ENCODE data around the gene EMX2.
A peak's percentile ranks its signal among the peaks of the same experiment; 100 is the strongest.
"Not testable (repeated sequence)": the region's sequence is repeated elsewhere in the genome, so short reads cannot be mapped to it uniquely, and the experiment has no call there.

The EMX2 gene

GRCh38 chr10:117542706-117543224 is at the start of gene EMX2:
Gene EMX2 (plus strand): TSS chr10:117542746. CDS start chr10:117543268, 522 bp downstream.
- DNase-seq (ENCODE audit: low read depth): no peak

GRCh38 chr10:117496031-117496430 is 46.5 kb upstream of the EMX2 start:
- DNase-seq (ENCODE audit: low read depth): no peak

- peak; percentile 38 for DNase-seq (ENCODE audit: low read depth)
Measured at GRCh38 chr10:117496616-117497028, 45.9 kb upstream of the EMX2 start.

DNA sequence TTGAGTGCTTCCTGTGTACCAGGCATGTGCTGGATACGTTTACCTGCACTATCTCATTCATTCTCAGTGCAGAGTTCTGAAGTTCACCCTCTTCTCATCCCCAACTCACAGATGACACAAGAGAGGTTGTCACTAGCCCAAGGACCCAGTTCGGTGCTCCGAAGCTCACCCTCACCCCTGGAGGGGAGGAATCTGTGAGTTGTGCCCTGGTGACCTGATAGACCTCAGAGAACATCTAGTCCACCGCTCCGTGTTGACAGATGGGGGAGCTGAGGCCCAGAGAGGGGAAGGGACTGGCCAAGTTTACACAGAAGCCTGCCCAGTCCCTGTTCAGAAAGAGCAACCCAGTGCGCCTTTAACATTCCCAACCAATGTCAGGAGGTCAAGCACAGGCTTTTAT is 44.8 kb upstream of the EMX2 start:
- no peak for DNase-seq (ENCODE audit: low read depth)

- no peak for DNase-seq (ENCODE audit: low read depth)
Measured at GRCh38 chr10:117499248-117500105, 43.1 kb upstream of the EMX2 start.

DNA sequence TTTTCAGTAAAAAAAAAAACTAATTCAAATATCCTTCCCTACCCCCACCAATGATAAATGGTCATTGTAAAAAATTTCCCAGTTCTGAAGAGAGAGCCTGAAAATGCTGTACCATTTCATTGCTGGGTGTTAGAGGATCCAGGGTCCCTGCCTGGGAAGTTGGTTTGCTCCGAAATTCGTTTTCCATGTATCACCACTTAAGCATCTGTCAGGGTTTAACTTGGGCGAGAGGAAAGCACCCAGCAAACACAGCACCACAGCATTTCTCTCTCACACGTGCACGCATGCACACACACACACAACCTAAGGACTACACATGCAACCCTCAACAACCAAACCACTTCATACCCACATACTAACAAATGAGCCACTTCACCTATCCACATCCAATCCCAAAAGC is 42.1 kb upstream of the EMX2 start:
- no peak for DNase-seq (ENCODE audit: low read depth)

DNA sequence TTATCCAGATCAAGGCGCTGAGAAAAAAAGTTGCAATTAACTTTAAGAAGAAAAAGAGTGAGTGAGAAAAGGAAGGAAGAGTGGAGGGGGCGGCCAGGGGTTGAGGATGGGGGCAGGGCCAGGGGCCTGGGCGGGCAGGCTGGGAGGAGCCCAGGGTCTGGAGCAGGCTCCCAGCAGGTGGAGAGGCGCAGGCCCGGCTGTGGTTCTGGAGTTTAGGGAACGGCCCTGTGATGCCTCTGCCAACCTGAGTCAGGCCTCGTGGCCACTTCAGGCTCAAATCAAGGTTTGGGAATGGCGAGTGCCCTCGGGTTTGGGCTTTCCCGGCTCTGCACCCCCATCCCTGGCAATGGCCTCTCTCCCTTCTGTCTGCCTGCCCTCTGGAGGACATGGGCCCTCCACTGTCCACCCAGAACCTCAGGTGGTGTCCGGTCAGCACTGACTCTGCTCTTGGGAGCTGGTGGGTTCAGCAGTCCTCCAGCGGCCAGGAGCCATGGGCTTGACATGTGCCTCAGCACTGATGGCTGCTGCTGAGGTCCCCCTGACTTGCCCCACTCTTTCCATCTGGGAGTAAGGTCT is 41.0 kb upstream of the EMX2 start:
- no peak for DNase-seq (ENCODE audit: low read depth)

DNA sequence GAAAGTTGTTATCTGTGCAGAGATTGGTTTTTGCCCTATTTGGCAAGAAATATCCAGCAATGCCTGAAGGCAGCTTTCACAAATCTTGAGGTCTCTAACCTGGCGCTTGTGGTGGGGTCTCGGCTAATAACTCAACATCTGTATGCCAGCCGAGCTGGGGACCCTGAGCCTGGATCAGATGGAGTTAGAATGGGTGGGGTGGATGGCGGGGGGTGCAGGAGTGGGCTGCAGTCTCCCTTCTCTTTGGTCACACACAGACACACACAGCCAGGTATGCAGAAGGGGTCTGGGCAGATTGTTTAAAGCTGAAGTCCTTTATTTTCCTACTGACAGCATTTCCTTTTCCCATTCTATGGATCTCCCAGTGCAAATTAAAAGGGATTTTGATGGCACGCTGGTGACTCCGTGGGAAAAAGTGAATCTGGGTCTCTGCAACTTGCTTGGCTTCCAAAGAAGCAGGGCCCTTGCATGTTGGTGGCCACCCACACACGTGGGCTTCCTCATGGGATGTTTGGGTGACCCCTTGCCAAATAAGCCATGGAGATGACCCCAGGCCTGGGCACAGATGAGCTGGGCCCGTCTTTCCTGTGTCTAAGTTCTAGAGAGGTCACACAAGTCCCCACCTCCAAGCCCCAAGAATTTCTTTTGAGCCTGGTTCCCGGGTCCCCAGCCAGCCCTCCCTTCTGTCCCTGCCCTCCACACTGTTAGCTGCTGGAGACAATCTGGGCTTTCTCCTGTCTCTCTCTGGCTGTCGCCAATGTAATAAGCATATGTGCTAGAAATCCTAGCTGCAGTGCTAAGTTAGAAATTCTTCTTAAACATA is 39.9 kb upstream of the EMX2 start:
- no peak for DNase-seq (ENCODE audit: low read depth)

DNA sequence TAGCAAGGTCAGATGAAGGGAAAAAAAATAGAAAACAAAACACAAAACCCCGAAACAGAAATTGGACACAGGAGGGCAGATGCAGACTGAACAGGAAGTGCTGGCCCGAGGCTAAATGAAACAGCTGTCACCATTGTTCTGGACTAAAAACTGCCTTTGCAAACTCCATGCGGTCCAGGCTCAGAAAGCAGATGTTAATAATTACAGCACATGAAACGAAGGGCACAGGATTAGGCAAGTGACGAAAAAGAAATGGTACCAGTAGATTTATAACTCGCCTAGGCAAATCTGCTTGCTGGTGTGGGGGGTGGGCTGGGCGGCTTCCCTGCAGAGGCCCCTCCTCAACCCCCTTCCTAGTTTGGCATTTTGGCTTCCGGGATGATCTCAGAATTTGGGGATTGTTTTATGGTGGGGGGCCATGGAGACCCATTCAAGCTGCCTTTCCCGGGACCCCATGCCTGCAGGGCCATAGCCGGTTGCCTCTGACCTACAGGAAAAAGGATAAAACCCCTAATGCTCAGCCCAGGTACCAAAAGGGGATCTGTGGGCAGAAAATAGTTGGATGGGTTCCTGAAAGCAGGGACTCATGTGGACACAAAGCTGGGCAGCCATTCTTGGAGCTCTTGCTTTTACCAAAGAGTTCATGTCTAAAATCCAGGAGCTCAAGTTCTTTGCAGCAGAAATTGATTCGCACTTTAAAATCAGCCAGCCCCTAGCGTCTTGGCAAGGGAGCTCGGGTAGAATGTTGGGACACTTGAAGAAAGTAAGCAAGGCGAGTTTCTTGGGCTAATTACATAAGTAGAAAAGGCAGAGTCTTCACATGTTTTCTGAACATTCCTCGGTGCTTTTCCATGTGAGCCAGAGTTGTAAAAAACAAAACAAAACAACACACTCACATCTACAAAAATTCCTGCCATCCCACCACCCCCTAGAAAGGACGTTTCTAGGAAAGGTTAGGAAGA is 39.0 kb upstream of the EMX2 start:
- no peak for DNase-seq (ENCODE audit: low read depth)

- no peak for DNase-seq (ENCODE audit: low read depth)
Measured at GRCh38 chr10:117504562-117504961, 38.0 kb upstream of the EMX2 start.

DNA sequence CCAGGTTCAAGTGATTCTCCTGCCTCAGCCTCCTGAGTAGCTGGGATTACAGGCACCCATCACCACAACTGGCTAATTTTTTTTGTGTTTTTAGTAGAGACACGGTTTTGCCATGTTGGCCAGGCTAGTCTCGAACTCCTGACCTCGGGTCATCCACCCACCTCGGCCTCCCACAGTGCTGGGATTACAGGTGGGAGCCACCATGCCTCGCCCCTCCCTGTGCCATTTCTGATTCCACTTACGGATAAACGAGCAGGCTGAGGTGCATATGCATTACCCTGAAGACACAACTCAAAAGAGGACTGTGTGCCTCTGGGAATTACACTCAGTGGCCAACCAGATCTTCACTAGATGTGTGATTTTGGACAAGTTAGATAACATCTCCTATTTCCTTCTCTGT is 35.5 kb upstream of the EMX2 start:
- DNase-seq (ENCODE audit: low read depth): not testable (repeated sequence)

- no peak for DNase-seq (ENCODE audit: low read depth)
Measured at GRCh38 chr10:117509573-117509972, 33.0 kb upstream of the EMX2 start.

- no peak for DNase-seq (ENCODE audit: low read depth)
Measured at GRCh38 chr10:117511601-117512390, 30.8 kb upstream of the EMX2 start.

- no peak for DNase-seq (ENCODE audit: low read depth)
Measured at GRCh38 chr10:117514971-117515370, 27.6 kb upstream of the EMX2 start.

GRCh38 chr10:117516681-117517080 is 25.9 kb upstream of the EMX2 start:
- no peak for DNase-seq (ENCODE audit: low read depth)

DNA sequence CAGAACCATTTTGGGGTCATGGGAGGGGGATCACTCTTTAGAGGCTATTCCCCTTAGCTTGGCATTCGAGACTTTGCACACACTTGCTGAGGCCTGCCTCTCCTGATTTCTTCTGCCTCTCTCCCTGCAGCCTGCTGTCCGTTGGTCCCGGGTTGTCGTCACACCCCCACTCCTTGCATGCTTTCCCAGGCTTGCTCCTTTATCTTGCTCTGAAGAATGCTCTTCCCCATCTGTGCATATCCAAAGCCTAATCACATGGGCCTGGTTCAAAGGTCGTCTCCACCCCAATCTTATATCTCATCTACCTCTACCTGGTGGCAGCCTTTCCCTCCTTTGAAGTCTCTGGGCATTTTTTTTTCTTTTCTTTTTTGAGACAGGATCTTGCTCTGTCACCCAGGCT is 24.3 kb upstream of the EMX2 start:
- no peak for DNase-seq (ENCODE audit: low read depth)

DNA sequence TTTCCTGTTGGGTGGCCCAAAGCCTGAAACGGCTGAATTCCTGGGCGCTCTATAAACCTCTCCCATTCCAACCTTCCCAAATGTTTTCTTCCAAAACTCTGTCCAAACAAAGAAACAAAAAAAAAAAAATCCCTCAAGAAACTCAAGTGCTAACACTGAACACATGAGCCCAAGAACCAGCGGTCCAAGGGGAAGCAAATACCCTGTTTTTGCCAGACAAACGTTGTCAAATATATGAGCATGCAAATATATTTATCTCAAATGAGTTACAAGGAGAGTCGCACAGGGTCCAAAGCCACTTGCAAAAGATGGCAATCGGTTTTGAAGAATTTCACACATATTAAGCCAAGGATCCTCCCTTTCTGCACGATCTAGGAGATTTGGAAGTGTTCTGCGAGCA is 23.3 kb upstream of the EMX2 start:
- no peak for DNase-seq (ENCODE audit: low read depth)

GRCh38 chr10:117519879-117520278 is 22.7 kb upstream of the EMX2 start:
- no peak for DNase-seq (ENCODE audit: low read depth)

- DNase-seq (ENCODE audit: low read depth): no peak
Measured at GRCh38 chr10:117530791-117531190, 11.8 kb upstream of the EMX2 start.

- DNase-seq (ENCODE audit: low read depth): no peak
Measured at GRCh38 chr10:117531371-117532002, 11.1 kb upstream of the EMX2 start.

Data from stimulated activated CD8-positive, alpha-beta memory T cell treated with anti-CD3 and anti-CD28 coated beads, Interleukin-12 subunit alpha, Interleukin-12 subunit beta, amount 100 ng/mL, for 4 hours (primary cell).